Peyer's patch (tissue), 4 donors: ENCODE results near the gene HHATL.

Experiments used
- CTCF ChIP-seq, 6 experiments: fragments of 450-650 bp in 4 of 6; fragments of 200-600 bp in 2 of 6; sonication (generic) in 1 of 6; IDR thresholded peaks; one replicate each; pipeline ENCODE4 v1.5.1; 2017 to 2019; ENCODE audit warnings: antibody characterized with exemption in 6 of 6, mild to moderate bottlenecking in 3 of 6, moderate library complexity in 1 of 6
- POLR2A ChIP-seq, 2 donors: fragments of 450-650 bp; IDR thresholded peaks; one replicate each; pipeline ENCODE4 v1.5.1; 2017; ENCODE audit warnings: antibody characterized with exemption in 2 of 2, mild to moderate bottlenecking in 2 of 2, moderate library complexity in 2 of 2

GRCh38 chr3:42713747-42714146 lies 11.1 kb upstream of the HHATL start:
- TF ChIP-seq POLR2A (IDR thresholded peaks at IDR 0.05) (no peak), CTCF (IDR thresholded peaks at IDR 0.05) (no peak)
